Putamen (tissue), 1 donor: ENCODE data around the gene DHRS4L2.

Experiments
- DNase-seq: peaks from one replicate; pipeline ENCODE4 v3.0.0-alpha.2; 2016; ENCODE audit warnings: low spot score

The DHRS4L2 gene

DNA sequence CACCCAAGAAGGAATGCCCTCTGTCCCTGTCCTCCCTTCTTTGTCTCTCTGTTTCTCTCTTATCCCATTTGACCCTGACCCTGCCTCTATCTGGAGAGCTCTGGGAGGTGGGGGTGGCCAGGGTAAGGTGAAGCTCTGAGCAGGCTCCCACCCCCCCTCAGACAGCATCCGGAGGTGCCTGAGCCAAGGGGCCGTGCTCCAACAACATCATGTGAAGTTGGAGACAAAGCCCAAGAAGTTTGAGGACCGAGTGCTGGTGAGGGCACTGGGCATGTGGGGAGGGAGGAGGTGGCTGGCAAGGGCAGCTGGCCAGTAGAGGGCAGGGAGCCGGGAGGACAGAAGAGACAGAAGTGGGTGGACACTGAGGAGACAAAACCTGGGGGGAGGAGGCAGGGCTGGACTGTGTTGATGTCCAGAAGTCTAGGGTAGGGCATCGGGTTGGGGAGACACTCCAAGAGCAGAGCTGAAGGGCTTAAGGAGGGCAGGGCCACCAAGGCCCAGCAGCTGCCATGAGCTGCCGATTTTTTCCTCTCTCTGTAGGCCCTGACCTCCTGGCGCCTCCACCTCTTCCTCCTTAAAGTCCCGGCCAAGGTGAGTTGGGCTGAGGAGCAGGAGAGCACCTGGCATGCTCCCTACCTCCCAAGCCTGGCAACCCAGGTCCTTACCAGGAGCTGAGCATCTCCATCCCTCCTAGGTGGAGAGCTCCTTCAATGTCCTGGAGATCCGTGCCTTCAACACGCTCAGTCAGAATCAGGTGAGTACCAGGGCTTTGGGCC, 65.0 kb downstream of the DHRS4L2 start:
- DNase-seq, result no peak

DNA sequence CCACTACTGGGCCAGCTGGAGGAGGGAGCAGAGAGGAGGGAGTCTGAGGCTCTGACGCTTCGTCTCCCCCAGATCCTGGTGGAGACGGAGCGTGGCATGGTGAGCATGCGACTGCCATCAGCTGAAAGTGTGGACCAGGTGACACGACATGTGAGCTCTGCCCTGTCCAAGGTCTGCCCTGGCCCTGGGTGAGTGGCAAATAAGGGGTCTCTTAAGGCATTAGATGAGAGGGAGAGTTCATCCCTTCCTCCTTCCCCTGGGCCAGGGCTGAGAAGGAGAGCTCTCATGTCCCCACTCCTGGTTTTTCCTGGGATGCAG, 65.6 kb downstream of the DHRS4L2 start:
- DNase-seq, result no peak

DNA sequence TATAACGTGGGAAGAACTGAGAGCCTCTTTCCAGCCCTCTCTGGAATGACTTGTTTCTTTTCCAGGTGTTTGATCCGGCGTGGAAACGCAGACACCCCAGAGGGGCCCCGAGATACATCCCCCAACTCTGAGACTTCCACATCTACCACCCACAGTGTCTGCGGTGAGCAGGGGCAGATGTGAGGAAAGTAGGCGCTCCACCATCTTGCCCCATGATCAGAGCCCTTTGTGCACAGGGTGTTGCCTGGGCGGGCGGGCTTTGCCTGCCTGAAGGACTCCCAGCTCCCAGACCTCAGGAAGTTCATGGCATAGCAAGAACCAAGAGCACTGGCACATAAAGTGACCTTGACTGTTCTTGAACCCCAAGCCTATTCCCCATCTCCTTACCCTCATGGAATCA, 65.9 kb downstream of the DHRS4L2 start:
- DNase-seq, result no peak
